ENCODE results near the gene EMC6. TPM values are rescaled to one million over a fixed set of nuclear protein-coding genes. Genes with fewer than 3 reads are reported as not detected.

The EMC6 gene
- total RNA-seq, 2 donors from 2014 or later: 59.4 to 69.5 TPM

- no peaks in the 10 kb centered on the region for H3K9me3 Mint-ChIP-seq
- H3K9me3 ChIP-seq (ENCODE audit: control insufficient read depth, low read length): no peaks in the 10 kb centered on the region
- peaks cover 10% of the 10 kb centered on the region for H3K4me1 ChIP-seq (ENCODE audit: control insufficient read depth, insufficient read depth, low read length)
- peaks cover 6% of the 10 kb centered on the region for H3K36me3 ChIP-seq (ENCODE audit: control insufficient read depth, insufficient read depth, low read length)
- no peak overlapping the region for H3K27ac ChIP-seq (ENCODE audit: low read depth, low read length)
- H3K4me3 Mint-ChIP-seq: no peak overlapping the region
- H3K4me1 Mint-ChIP-seq: peaks cover 22% of the 10 kb centered on the region
- WGBS, 2 experiments (ENCODE audit: insufficient coverage in 1 of 2, insufficient read length in 1 of 2): 91 to 92% methylated on average over 9 to 11 of the region's 11 CpGs
- H3K27me3 ChIP-seq (ENCODE audit: control insufficient read depth, insufficient read depth, low read length, poor library complexity, severe bottlenecking): no peaks in the 10 kb centered on the region
- H3K27ac Mint-ChIP-seq: no peak overlapping the region
- no peak for DNase-seq
- H3K36me3 Mint-ChIP-seq (ENCODE audit: low read depth): no peaks in the 10 kb centered on the region
- H3K27me3 Mint-ChIP-seq (ENCODE audit: insufficient read depth): no peaks in the 10 kb centered on the region
- H3K4me3 ChIP-seq (ENCODE audit: low read length): no peak overlapping the region
- H3K9ac ChIP-seq (ENCODE audit: extremely low read depth, low read length, poor library complexity, severe bottlenecking): no peak overlapping the region
- TF ChIP-seq, protein P1, sequence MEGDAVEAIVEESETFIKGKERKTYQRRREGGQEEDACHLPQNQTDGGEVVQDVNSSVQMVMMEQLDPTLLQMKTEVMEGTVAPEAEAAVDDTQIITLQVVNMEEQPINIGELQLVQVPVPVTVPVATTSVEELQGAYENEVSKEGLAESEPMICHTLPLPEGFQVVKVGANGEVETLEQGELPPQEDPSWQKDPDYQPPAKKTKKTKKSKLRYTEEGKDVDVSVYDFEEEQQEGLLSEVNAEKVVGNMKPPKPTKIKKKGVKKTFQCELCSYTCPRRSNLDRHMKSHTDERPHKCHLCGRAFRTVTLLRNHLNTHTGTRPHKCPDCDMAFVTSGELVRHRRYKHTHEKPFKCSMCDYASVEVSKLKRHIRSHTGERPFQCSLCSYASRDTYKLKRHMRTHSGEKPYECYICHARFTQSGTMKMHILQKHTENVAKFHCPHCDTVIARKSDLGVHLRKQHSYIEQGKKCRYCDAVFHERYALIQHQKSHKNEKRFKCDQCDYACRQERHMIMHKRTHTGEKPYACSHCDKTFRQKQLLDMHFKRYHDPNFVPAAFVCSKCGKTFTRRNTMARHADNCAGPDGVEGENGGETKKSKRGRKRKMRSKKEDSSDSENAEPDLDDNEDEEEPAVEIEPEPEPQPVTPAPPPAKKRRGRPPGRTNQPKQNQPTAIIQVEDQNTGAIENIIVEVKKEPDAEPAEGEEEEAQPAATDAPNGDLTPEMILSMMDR (conservative IDR thresholded peaks at IDR 0.05): no peak
These were observed 7.3 kb downstream of the EMC6 start for GRCh38 chr17:3675886-3676285.

DNA sequence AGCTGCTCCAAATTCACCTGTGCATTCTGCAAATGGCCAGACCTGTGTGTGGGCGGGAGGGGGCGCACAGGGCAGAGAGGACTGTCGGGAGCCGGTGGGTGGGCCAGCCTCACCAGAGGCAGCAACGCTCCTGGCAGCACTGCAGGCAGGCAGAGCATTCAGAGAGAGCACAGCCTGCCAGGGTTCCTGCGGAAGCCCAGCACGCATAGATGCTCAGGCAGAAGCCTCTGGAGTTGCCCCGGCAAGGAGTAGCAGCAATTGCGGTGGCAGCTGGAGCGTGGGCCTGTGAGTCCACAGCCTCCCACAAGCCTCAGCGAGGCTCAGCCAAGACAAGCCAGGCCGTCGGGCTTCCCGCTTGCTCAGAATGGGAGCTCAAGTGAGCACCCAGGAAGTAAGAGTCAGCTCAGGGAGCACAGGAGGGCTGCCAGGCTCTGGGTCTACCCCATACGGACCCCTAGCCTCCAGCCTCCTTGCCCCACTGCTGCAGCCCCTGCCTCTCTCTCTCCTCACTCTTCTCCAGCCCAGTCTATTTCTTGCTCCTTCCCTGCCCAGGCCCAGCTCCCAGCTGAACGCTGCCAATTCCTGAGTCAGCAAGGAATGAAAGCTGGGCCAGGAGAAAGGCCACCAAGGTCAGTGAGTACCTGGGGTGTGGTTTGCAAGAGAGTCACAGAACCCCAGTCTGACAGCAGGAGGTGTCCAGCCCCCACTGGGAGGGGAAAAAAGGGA is 9.6 kb downstream of the EMC6 start:
- Mint-ChIP-seq H3K36me3 (ENCODE audit: low read depth) (no peaks in the 10 kb centered on the region), H3K27ac (no peak overlapping the region), H3K9me3 (no peaks in the 10 kb centered on the region), H3K4me1 (peaks cover 22% of the 10 kb centered on the region), H3K27me3 (ENCODE audit: insufficient read depth) (peaks cover 13% of the 10 kb centered on the region), H3K4me3 (no peak overlapping the region)
- Histone ChIP-seq H3K9me3 (ENCODE audit: control insufficient read depth, low read length) (no peaks in the 10 kb centered on the region), H3K27me3 (ENCODE audit: control insufficient read depth, insufficient read depth, low read length, poor library complexity, severe bottlenecking) (no peaks in the 10 kb centered on the region), H3K36me3 (ENCODE audit: control insufficient read depth, insufficient read depth, low read length) (no peaks in the 10 kb centered on the region), H3K9ac (ENCODE audit: extremely low read depth, low read length, poor library complexity, severe bottlenecking) (no peak overlapping the region), H3K4me1 (ENCODE audit: control insufficient read depth, insufficient read depth, low read length) (peaks cover 10% of the 10 kb centered on the region), H3K4me3 (ENCODE audit: low read length) (no peak overlapping the region), H3K27ac (ENCODE audit: low read depth, low read length) (no peak overlapping the region)
- WGBS, 2 experiments (ENCODE audit: insufficient coverage in 1 of 2, insufficient read length in 1 of 2): 60 to 77% methylated on average over 9 to 16 of the region's 16 CpGs
- TF ChIP-seq, protein P1 (conservative IDR thresholded peaks at IDR 0.05): peak; percentile 65
- peak; percentile 95 for DNase-seq

GRCh38 chr17:3678821-3679530 is 10.4 kb downstream of the EMC6 start:
- 92 to 94% methylated on average over 24 to 27 of the region's 27 CpGs for WGBS, 2 experiments (ENCODE audit: insufficient coverage in 1 of 2, insufficient read length in 1 of 2)
- no peak overlapping the region for H3K9ac ChIP-seq (ENCODE audit: extremely low read depth, low read length, poor library complexity, severe bottlenecking)
- H3K9me3 ChIP-seq (ENCODE audit: control insufficient read depth, low read length): no peaks in the 10 kb centered on the region
- no peaks in the 10 kb centered on the region for H3K27me3 ChIP-seq (ENCODE audit: control insufficient read depth, insufficient read depth, low read length, poor library complexity, severe bottlenecking)
- H3K27ac ChIP-seq (ENCODE audit: low read depth, low read length): no peak overlapping the region
- H3K4me1 Mint-ChIP-seq: peaks cover 22% of the 10 kb centered on the region
- no peak overlapping the region for H3K27ac Mint-ChIP-seq
- TF ChIP-seq, protein P1 (conservative IDR thresholded peaks at IDR 0.05): no peak
- DNase-seq: no peak
- peaks cover 13% of the 10 kb centered on the region for H3K27me3 Mint-ChIP-seq (ENCODE audit: insufficient read depth)
- no peak overlapping the region for H3K4me3 ChIP-seq (ENCODE audit: low read length)
- no peaks in the 10 kb centered on the region for H3K9me3 Mint-ChIP-seq
- no peak overlapping the region for H3K4me3 Mint-ChIP-seq
- no peaks in the 10 kb centered on the region for H3K36me3 Mint-ChIP-seq (ENCODE audit: low read depth)
- H3K4me1 ChIP-seq (ENCODE audit: control insufficient read depth, insufficient read depth, low read length): peaks cover 10% of the 10 kb centered on the region
- no peaks in the 10 kb centered on the region for H3K36me3 ChIP-seq (ENCODE audit: control insufficient read depth, insufficient read depth, low read length)
